Liver (tissue), 3 donors: ENCODE measurements around the gene RABL3.

Source experiments
- CTCF ChIP-seq: fragments of 150-350 bp; IDR thresholded peaks from 2 replicates; pipeline ENCODE4 v1.5.1; 2017; ENCODE audit warnings: improper control_type of control experiment, low read depth, low read length; ENCODE audit not compliant: missing input control
- JUND ChIP-seq, 2 donors: IDR thresholded peaks; 2 replicates each; pipeline ENCODE4 v1.6.1; 2016; ENCODE audit warnings: antibody characterized with exemption in 2 of 2
- MAX ChIP-seq: IDR thresholded peaks from 2 replicates; pipeline ENCODE4 v1.6.1; 2016; ENCODE audit warnings: antibody characterized with exemption
- SP1 ChIP-seq: IDR thresholded peaks from 2 replicates; pipeline ENCODE4 v1.6.1; 2018; ENCODE audit warnings: antibody characterized with exemption, mild to moderate bottlenecking
- YY1 ChIP-seq: IDR thresholded peaks from 2 replicates; pipeline ENCODE4 v1.6.1; 2016; ENCODE audit warnings: antibody characterized with exemption, mild to moderate bottlenecking
- donor health status: healthy.
- donor health status: healthy.

GRCh38 chr3:120749843-120750242, 7.5 kb upstream of the RABL3 start:
- no peak for TF ChIP-seq CTCF
- no peak for TF ChIP-seq JUND (IDR thresholded peaks at IDR 0.05)
- TF ChIP-seq YY1 = no peak
- TF ChIP-seq MAX = no peak
- no peak for TF ChIP-seq SP1
